Measurements from ENCODE around the gene UGDH.

The UGDH gene

GRCh38 chr4:39527296-39528060 lies at the start of gene UGDH:
Gene UGDH, minus strand, starts transcription at chr4:39527439. Its CDS starts 5,927 bp downstream, at chr4:39521512.
- H3K36me3 ChIP-seq (ENCODE audit: control insufficient read depth, insufficient read depth, low read length): no peaks in the 10 kb centered on the region; the same call in none of the 2 replicates
- H3K4me3 ChIP-seq (replicated peaks; ENCODE audit: low read depth, low read length): peak within 1 kb of the TSS; percentile 99
- peak; percentile 96 for DNase-seq (ENCODE audit: extremely low read depth, insufficient read length)
- no peaks in the 10 kb centered on the region for H3K27me3 ChIP-seq (replicated peaks; ENCODE audit: control insufficient read depth, insufficient read depth, low read length)
- TF ChIP-seq CTCF (IDR thresholded peaks at IDR 0.05; ENCODE audit: insufficient read depth, low read length, poor library complexity, severe bottlenecking): peak; percentile 31

DNA sequence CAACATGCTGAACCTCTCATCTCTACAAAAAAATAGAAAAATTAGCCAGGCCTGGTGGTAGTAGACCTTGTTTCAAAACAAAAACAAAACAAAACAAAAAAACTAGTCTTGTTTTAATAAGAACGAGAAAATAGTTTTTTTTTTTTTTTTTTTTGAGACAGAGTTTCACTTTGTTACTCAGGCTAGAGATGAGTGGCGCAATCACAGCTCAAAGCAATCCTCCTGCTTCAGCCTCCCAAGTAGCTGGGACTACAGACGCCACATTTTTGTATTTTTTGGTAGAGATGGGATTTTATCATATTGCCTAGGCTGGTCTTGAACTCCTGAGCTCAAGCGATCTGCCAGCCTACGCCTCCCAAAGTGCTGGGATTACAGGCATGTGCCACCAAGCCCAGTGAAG lies 47.7 kb upstream of the UGDH start:
- Histone ChIP-seq H3K36me3 (ENCODE audit: control insufficient read depth, insufficient read depth, low read length) (no peaks in the 10 kb centered on the region), H3K4me3 (replicated peaks; ENCODE audit: low read depth, low read length) (no peak overlapping the region), H3K27me3 (replicated peaks; ENCODE audit: control insufficient read depth, insufficient read depth, low read length) (no peaks in the 10 kb centered on the region)
- no peak for TF ChIP-seq CTCF (IDR thresholded peaks at IDR 0.05; ENCODE audit: insufficient read depth, low read length, poor library complexity, severe bottlenecking)
- no peak for DNase-seq (ENCODE audit: extremely low read depth, insufficient read length)

GRCh38 chr4:39571504-39571903 lies 44.3 kb upstream of the UGDH start:
- no peak for DNase-seq (ENCODE audit: extremely low read depth, insufficient read length)
- no peaks in the 10 kb centered on the region for H3K27me3 ChIP-seq (replicated peaks; ENCODE audit: control insufficient read depth, insufficient read depth, low read length)
- no peaks in the 10 kb centered on the region; the same call in 1 of the 2 replicates for H3K36me3 ChIP-seq (ENCODE audit: control insufficient read depth, insufficient read depth, low read length)
- no peak overlapping the region for H3K4me3 ChIP-seq (replicated peaks; ENCODE audit: low read depth, low read length)
- TF ChIP-seq CTCF (IDR thresholded peaks at IDR 0.05; ENCODE audit: insufficient read depth, low read length, poor library complexity, severe bottlenecking): no peak

GRCh38 chr4:39571054-39571453 lies 43.8 kb upstream of the UGDH start:
- Histone ChIP-seq H3K4me3 (replicated peaks; ENCODE audit: low read depth, low read length) (no peak overlapping the region), H3K27me3 (replicated peaks; ENCODE audit: control insufficient read depth, insufficient read depth, low read length) (no peaks in the 10 kb centered on the region), H3K36me3 (ENCODE audit: control insufficient read depth, insufficient read depth, low read length) (no peaks in the 10 kb centered on the region; the same call in 1 of the 2 replicates)
- TF ChIP-seq CTCF (IDR thresholded peaks at IDR 0.05; ENCODE audit: insufficient read depth, low read length, poor library complexity, severe bottlenecking): no peak
- DNase-seq (ENCODE audit: extremely low read depth, insufficient read length): no peak

- H3K36me3 ChIP-seq (ENCODE audit: control insufficient read depth, insufficient read depth, low read length): no peaks in the 10 kb centered on the region; the same call in 1 of the 2 replicates
- no peak for TF ChIP-seq CTCF (IDR thresholded peaks at IDR 0.05; ENCODE audit: insufficient read depth, low read length, poor library complexity, severe bottlenecking)
- no peaks in the 10 kb centered on the region for H3K27me3 ChIP-seq (replicated peaks; ENCODE audit: control insufficient read depth, insufficient read depth, low read length)
- no peak overlapping the region; the same call in 1 of the 2 replicates for H3K4me3 ChIP-seq (replicated peaks; ENCODE audit: low read depth, low read length)
- DNase-seq (ENCODE audit: extremely low read depth, insufficient read length): no peak
Observed at GRCh38 chr4:39569209-39569608, 42.0 kb upstream of the UGDH start.
